HG03039 (cell line): ENCODE data around the gene CHRDL2.

Experiments used
- ATAC-seq: cut with Tn5 transposase; IDR thresholded peaks from one replicate; pipeline ENCODE4 v1.9.1; 2021; ENCODE audit warnings: mild to moderate bottlenecking, moderate library complexity; ENCODE audit not compliant: unreplicated experiment

CHRDL2 gene

GRCh38 chr11:74717221-74717969, 13.8 kb downstream of the CHRDL2 start:
- no peak for ATAC-seq

- no peak for ATAC-seq
Measured at GRCh38 chr11:74714904-74715303, 16.3 kb downstream of the CHRDL2 start.

GRCh38 chr11:74713686-74714085, 17.5 kb downstream of the CHRDL2 start:
- ATAC-seq, result no peak

- ATAC-seq, result no peak
Measured at GRCh38 chr11:74710281-74710938, 20.8 kb downstream of the CHRDL2 start.

- ATAC-seq, result no peak
Measured at GRCh38 chr11:74709175-74709574, 22.1 kb downstream of the CHRDL2 start.

GRCh38 chr11:74707602-74708510, 23.4 kb downstream of the CHRDL2 start:
- ATAC-seq, result no peak

- no peak for ATAC-seq
Measured at GRCh38 chr11:74707182-74707581, 24.0 kb downstream of the CHRDL2 start.

GRCh38 chr11:74703211-74703610, 28.0 kb downstream of the CHRDL2 start:
- no peak for ATAC-seq

GRCh38 chr11:74702383-74703007, 28.7 kb downstream of the CHRDL2 start:
- no peak for ATAC-seq

GRCh38 chr11:74701351-74701750, 29.9 kb downstream of the CHRDL2 start:
- ATAC-seq, result no peak

GRCh38 chr11:74699615-74700396, 31.4 kb downstream of the CHRDL2 start:
- no peak for ATAC-seq

- ATAC-seq, result no peak
Measured at GRCh38 chr11:74697722-74698121, 33.5 kb downstream of the CHRDL2 start.

GRCh38 chr11:74696939-74697675, 34.1 kb downstream of the CHRDL2 start:
- ATAC-seq, result no peak

GRCh38 chr11:74696500-74696899, 34.7 kb downstream of the CHRDL2 start:
- ATAC-seq, result no peak

- no peak for ATAC-seq
Measured at GRCh38 chr11:74695705-74696280, 35.4 kb downstream of the CHRDL2 start.

- no peak for ATAC-seq
Measured at GRCh38 chr11:74694136-74694930, 36.9 kb downstream of the CHRDL2 start.

GRCh38 chr11:74693531-74693930, 37.7 kb downstream of the CHRDL2 start:
- ATAC-seq, result no peak

- no peak for ATAC-seq
Measured at GRCh38 chr11:74691755-74692154, 39.5 kb downstream of the CHRDL2 start.
